C4-2B (cell line): ENCODE measurements around the gene CHRNA3.

ENCODE experiments used
- CTCF ChIP-seq: fragments of 450-650 bp; conservative IDR thresholded peaks from 2 replicates; pipeline ENCODE4 v1.5.1; 2017; ENCODE audit warnings: mild to moderate bottlenecking
- ZFX ChIP-seq: fragments of 450-650 bp; IDR thresholded peaks from 2 replicates; pipeline ENCODE4 v1.6.1; 2017

- TF ChIP-seq CTCF = no peak
- no peak for TF ChIP-seq ZFX
These were observed 57.7 kb downstream of the CHRNA3 start for GRCh38 chr15:78563092-78563491.
